A172 (cell line): Measurements from ENCODE around the gene ARMC2. TPM values are rescaled to one million over a fixed set of nuclear protein-coding genes. Genes with fewer than 3 reads are reported as not detected.
"Not testable (repeated sequence)": the region's sequence is repeated elsewhere in the genome, so short reads cannot be mapped to it uniquely, and the experiment has no call there.

Experiments
- DNase-seq: peaks from one replicate; pipeline ENCODE4 v3.0.0-alpha.2; 2015; ENCODE audit warnings: low spot score
- total RNA-seq: library from RNA; depleted of rRNA; stranded (reverse); fragments of >200 nt; shearing (Covaris generic); gene quantifications from 2 replicates; pipeline ENCODE4 v1.2.3, GENCODE V29; 2014

Gene ARMC2
- total RNA-seq, 1 experiment from 2014 or later, result 7.2 TPM

DNA sequence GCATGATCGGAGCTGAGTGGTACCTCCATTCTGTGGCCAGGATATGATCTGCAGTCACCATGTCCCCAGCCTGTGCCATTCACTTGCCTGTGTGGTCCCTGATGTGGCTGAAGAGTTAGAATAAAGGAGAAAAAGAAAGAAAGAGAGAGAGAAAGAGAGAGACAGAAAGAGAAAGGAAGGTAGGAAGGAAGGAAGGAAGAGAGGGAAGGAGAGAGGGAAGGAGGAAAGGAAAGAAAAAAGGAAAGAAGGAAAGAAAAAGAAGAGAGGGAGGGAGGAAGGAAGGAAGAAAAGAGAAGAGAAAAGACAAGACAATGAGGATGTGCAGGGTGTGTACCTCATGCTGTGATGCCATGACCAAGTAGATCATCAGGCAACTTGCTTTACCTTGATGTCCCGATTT lies 22.1 kb downstream of the ARMC2 start:
- DNase-seq, result no peak

- no peak for DNase-seq
Observed at GRCh38 chr6:108872141-108872557, 23.9 kb downstream of the ARMC2 start.

GRCh38 chr6:108872575-108872974 lies 24.4 kb downstream of the ARMC2 start:
- DNase-seq, result no peak

DNA sequence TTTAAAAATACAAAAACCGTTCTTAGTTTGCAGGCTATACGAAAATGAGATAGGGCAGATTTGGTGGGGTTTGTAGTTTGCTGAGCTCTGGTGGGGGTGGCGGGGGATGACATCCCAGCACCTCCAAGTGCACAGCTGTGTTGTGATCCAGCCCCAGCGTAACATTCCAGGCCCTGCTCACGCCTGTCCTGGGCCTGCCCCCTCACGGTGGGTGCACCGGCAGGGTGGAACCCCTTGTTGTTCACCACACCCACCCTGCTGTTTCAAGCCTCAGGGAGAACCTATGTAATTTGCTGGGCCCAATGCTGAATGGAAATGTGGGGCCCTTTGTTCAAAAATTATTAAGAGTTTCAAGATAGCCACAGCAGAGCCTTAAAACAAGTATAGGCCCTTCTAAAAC lies 25.0 kb downstream of the ARMC2 start:
- no peak for DNase-seq

DNA sequence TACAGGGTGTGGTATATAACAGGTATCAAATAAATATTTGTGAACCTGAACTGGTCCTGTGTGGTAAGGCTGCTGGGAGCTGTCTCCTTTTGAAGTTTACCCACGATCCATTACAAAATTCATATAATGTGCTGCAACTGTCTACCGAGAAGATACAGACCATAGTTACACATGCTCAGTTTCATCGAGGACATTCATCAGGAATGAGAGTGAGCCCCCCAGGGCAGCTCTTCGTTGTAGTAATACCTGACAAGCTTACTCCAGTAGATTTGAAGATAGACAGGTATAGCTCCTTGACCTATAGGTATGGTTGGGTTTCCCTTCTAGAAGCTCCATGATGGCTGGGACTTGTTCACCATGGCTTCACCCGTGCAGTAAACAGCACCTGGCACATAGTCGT lies 25.7 kb downstream of the ARMC2 start:
- DNase-seq, result no peak

DNA sequence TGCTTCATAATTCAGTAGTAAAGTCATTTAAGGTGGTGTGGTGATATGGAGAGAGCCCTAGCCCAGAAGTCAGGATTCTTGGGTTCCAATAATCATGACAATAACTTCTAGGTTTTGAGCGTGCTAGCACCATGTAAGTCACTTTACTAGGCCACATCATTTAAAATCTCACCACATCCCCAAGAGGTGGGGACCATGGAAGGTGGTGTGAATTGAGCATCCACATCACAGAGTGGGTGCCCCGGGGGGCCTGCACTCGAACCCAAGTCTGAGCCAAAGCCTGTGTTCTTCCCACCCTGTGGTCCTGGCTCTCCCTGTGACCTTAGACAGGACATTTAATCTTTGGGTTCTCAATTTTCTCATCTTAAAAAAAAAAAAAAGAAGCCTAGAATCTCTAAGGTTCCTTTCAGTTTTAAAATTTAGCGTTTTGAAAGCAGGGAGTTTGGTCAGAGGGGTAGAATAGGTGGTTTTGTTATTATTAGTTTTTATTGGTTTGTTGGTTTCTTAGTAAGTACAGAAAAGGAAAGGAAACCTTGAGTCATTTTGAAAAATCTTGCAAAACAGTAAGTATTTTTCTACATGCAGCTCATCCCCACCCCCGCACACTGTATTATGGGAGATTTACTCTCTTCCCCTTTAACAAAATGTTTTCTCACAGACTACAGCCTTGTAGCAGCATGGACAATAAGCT lies 26.4 kb downstream of the ARMC2 start:
- no peak for DNase-seq

- no peak for DNase-seq
Observed at GRCh38 chr6:108875161-108875555, 26.9 kb downstream of the ARMC2 start.

- no peak for DNase-seq
Observed at GRCh38 chr6:108877046-108877751, 29.0 kb downstream of the ARMC2 start.

DNA sequence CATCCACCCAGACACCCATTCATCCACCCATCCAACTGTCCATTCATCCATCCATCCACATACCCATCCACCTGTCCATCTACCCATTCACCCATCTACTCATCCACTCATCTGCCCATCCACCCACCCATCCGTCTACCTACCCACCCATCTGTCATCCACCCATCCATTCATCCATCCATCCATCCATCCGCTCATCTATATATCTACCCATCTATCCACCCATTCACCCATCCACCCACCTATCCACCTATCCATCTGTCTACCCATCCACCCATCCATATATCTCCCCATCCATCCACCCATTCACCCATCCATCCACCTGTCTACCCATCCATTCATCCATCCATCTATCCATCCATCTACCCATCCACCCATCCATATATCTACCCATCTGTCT lies 30.7 kb downstream of the ARMC2 start:
- no peak for DNase-seq

DNA sequence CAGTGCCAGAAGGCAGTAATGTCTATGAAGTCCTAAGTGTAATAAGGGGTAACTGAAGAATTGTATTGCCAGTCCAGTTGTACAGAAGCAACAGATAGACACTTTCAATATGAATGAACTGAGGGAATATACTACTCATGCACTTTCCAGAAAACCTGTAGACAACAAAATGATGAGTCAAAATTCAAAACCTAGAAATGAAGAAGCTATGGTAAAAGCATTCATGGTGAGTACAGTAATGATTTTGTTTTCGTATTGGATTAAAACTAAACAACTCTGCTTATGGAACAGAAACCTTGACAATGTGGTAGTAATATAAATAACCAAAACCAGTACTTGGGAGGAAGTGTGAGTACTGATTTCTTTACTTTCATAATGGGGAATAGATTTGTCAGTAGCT lies 35.0 kb downstream of the ARMC2 start:
- DNase-seq, result no peak

GRCh38 chr6:108884211-108885059 lies 36.2 kb downstream of the ARMC2 start:
- DNase-seq, result no peak

GRCh38 chr6:108888052-108888451 lies 39.8 kb downstream of the ARMC2 start:
- DNase-seq, result no peak

DNA sequence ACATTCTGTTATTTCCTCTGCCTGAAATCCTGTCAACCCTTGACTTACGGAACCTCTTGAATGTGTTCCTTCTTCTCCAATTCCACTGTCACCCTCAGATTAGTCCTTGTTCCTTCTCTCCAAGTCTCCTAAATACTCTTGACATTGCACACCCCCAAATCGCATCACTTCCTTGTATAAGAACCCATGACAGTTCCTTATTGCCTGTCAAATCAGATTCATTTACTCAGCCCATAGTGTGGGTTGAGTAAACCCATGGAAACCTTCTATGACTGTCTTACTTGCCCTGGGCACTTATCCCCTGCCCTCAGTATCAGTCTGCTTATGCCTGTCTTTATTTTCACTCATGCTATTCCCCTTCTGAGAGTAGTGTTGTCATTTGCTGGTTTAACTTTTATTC lies 40.5 kb downstream of the ARMC2 start:
- DNase-seq, result no peak

DNA sequence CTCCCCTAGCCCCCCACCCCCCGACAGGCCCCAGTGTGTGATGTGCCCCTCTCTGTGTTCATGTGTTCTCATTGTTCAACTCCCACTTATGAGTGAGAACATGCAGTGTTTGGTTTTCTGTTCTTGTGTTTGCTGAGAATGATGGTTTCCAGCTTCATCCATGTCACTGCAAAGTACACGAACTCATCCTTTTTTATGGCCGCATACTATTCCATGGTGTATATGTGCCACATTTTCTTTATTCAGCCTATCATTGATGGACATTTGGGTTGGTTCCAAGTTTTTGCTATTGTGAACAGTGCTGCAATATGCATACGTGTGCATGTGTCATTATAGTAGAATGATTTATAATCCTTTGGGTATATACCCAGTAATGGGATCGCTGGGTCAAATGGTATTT lies 42.7 kb downstream of the ARMC2 start:
- DNase-seq, result not testable (repeated sequence)

DNA sequence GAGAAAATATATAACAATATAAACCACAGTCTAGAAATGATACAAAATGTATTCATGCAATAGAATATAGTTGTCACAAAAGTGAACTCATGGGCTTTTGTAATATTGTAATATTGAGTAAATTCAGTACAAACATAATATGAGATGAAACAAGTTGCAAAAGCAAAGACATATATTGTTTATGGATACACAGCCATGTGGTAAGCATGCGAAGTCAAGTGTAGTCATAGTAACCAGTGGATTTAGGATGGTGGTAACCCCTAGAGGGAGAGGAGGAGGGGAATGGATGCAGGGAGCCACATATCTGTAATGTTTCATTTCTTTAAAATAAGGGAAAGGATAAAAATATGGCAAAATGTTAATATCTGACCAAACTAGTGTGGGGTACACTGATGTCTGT lies 47.3 kb downstream of the ARMC2 start:
- DNase-seq, result no peak

DNA sequence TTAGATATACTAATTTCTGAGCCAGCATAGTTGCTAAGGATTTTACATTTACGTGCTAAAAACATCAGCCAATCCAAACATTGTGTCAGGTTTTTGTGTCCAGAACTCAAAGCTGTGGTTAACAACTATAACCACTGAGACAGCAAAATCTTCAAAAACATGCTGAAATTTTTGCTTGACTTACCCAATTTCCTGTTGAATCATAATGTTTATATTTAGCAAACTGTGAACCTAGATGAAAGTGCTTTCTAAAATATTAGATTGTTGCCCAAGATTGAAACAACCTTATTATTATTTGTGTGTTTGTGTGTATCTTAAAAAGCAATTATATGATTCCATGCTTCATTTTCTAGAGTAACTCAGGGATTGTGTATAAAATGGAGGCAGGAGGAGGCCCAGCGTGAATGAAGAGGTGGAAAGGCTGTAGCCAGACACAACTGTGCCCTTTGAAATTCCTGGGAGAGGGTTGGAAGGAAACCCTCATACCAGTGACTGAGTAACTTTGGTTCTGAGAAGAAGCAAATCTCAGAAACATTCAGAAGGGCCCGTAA lies 48.0 kb downstream of the ARMC2 start:
- peak; percentile 32 for DNase-seq

- no peak for DNase-seq
Observed at GRCh38 chr6:108897371-108897770, 49.1 kb downstream of the ARMC2 start.

DNA sequence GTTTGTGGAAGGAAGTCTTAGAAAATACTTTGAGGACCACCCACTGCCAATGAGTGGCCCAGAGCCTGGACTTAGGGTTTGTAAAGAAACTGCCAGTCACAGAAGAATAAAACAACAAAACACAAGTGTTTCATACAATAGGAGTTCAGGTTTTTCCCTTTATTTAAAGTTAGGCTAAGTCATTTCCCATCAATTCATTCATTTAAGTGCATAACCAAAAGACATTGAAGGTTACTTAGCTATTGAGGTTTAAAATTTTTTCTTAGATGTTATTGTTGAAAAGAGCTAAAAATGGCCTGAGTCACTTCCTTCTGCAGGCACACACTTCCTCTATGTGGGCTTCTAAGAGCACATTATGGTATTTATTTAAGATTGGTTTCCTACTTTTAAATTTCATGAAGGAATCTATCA lies 54.2 kb downstream of the ARMC2 start:
- DNase-seq, result peak; percentile 8

DNA sequence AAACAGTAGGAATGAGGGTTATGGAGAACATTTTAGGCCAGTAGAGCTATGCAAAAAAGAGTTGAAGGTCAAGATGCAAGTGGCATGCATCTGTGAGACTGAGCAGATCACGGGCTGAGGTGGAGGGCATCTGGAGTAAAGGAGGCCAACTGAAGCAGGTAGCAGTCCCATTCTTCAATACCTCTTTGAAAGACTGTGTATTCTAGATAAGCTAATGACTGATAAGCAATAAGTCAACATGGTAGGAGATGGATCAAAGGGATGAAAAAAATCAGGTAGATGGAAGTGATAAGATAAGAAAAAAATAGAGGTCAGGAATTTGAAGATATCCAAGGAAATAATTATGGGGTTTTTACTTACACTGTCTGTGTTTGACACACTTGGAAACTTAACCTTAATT lies 55.6 kb downstream of the ARMC2 start:
- DNase-seq, result no peak

GRCh38 chr6:108904741-108905140 lies 56.5 kb downstream of the ARMC2 start:
- DNase-seq, result no peak

- DNase-seq, result peak; percentile 8
Observed at GRCh38 chr6:108914235-108915022, 66.2 kb downstream of the ARMC2 start.

DNA sequence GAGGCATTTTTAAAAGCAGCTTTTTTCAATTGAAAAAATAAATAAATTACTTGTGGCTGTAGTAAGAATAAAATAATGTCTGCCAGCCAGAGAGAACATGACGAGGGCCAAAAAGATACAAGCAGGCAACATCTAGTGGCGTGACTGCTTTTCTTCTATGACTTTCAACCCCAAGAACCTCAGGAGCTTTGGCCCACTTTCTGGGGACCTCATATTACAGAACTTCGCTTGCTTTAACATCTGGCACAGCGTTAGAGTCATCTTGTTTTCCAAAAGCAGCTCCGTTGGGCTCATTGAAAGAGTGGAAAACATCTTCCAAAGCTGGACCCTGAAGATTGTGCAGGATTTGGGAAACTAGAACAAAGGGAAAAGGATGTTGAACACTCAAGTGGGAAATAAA lies 67.0 kb downstream of the ARMC2 start:
- no peak for DNase-seq
